Mammary epithelial cell (primary cell): ENCODE measurements around the gene ZFP36L1.
"Not testable (repeated sequence)": the region's sequence is repeated elsewhere in the genome, so short reads cannot be mapped to it uniquely, and the experiment has no call there.

Source experiments
- CTCF ChIP-seq, 2 donors: IDR thresholded peaks in 1 of 2; conservative IDR thresholded peaks in 1 of 2; 2 replicates each; pipeline ENCODE4 v1.5.1; 2011 to 2012; ENCODE audit warnings: inconsistent platforms in 2 of 2, low read length in 2 of 2, mild to moderate bottlenecking in 2 of 2, control low read depth in 1 of 2, low read depth in 1 of 2; ENCODE audit not compliant: insufficient read depth in 1 of 2; ENCODE audit errors: extremely low read depth in 1 of 2
- EZH2 ChIP-seq: IDR thresholded peaks from 2 replicates; pipeline ENCODE4 v1.6.1; 2012; ENCODE audit warnings: low read length, inconsistent platforms, borderline replicate concordance

- not testable (repeated sequence) for TF ChIP-seq CTCF (conservative IDR thresholded peaks at IDR 0.05 in 1 of 2, IDR thresholded peaks at IDR 0.05 in 1 of 2; ENCODE audit: extremely low read depth in 1 of 2, insufficient read depth in 1 of 2, low read depth in 1 of 2, low read length in 2 of 2); EZH2
These were observed 29.0 kb downstream of the ZFP36L1 start for GRCh38 chr14:68763843-68764242.
